Endometrium (tissue), 2 donors: ENCODE data around the gene PSAP.

Experiments
- FAIRE-seq: peaks from 2 replicates; lab custom pipeline; 2012; peaks lifted over from hg19 to GRCh38; lab: Jason Lieb, UNC
- donor health status: control.
- donor health status: control.

The PSAP gene

DNA sequence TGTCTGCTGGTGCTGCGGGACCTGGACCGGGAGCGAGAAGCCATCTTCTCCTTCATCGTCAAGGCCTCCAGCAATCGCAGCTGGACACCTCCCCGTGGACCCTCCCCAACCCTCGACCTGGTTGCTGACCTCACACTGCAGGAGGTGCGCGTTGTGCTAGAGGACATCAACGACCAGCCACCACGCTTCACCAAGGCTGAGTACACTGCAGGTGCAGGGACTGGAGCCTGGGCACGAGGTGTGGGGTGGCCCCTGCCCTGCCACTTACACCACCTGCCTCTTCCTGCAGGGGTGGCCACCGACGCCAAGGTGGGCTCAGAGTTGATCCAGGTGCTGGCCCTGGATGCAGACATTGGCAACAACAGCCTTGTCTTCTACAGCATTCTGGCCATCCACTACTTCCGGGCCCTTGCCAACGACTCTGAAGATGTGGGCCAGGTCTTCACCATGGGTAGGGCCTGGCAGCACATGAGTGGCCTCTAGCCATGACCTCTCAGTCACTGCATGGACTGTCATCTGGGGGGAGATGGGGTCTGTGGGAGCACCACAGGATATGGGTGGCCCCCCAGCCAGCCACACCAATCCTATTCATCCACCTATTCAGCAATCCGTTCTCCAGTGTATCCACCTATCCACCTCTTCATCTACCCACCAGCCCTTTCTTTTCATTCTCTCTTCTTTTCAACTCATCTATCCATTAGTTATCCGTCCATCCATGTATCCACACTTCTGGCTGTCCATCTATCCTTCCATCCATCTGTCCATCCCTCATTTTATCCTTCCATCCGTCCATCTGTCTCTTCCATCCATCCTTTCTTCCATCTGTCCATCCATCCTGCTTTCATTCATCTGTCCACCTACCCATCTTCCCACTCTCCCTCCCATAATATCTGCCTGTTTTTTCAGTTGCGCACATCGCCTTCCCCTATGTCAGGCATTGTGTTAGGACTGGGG lies 43.2 kb downstream of the PSAP start:
- FAIRE-seq = no peak

GRCh38 chr10:71806704-71807556 lies 44.1 kb downstream of the PSAP start:
- no peak for FAIRE-seq

GRCh38 chr10:71805776-71806703 lies 45.0 kb downstream of the PSAP start:
- no peak for FAIRE-seq

DNA sequence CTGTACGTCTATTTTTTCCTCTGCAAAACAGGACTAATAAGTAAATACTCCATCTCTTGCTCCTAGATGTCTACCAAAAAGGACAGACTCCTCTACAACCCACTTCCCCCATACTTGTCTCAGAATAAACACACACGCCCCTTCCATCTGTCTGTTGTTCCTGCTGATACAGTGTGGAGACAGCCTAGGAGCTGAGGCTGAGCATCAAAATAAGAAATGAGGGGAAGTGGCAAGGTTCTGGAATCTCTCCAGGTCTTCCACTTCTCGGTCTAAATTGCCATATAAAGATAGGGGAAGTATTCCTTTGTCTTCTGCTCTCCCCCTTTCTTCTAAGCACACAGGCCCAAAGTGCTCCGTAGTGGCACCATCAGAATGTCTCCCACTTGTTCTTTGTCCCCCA lies 47.0 kb downstream of the PSAP start:
- no peak for FAIRE-seq

DNA sequence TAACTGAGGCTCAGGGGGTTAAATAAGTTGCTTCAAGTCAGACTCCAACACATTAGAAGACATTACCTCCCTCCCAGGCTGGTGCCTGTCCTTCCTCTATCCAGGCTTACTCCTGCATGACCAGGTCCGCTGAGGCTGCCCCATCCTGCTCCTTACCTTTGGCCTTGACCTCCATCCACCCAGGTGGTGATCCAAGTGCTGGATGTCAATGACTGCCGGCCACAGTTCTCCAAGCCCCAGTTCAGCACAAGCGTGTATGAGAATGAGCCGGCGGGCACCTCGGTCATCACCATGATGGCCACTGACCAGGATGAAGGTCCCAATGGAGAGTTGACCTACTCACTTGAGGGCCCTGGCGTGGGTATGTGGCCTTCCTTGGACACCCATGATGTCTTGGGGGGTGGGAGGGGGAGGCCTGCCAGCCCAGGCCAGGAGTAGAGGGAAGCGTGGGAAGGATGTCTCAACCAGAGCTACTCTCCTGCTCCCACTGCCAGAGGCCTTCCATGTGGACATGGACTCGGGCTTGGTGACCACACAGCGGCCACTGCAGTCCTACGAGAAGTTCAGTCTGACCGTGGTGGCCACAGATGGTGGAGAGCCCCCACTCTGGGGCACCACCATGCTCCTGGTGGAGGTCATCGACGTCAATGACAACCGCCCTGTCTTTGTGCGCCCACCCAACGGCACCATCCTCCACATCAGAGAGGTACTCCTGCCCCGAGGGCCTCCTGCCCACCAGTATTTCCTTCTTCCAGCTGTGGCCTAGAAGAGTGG lies 48.1 kb downstream of the PSAP start:
- FAIRE-seq = no peak

- no peak for FAIRE-seq
These were observed 48.8 kb downstream of the PSAP start for GRCh38 chr10:71802235-71802634.

- FAIRE-seq = no peak
These were observed 49.7 kb downstream of the PSAP start for GRCh38 chr10:71801361-71801760.

- FAIRE-seq = no peak
These were observed 51.2 kb downstream of the PSAP start for GRCh38 chr10:71799608-71800453.

GRCh38 chr10:71799112-71799511 lies 51.9 kb downstream of the PSAP start:
- FAIRE-seq = no peak

DNA sequence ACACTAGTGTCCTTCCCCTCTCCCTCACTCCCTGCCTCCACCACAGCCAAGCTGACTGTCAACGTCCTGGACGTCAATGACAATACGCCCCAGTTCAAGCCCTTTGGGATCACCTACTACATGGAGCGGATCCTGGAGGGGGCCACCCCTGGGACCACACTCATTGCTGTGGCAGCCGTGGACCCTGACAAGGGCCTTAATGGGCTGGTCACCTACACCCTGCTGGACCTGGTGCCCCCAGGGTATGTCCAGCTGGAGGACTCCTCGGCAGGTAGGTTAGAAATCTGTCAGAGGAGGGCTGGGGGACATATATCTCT lies 52.8 kb downstream of the PSAP start:
- FAIRE-seq = no peak

DNA sequence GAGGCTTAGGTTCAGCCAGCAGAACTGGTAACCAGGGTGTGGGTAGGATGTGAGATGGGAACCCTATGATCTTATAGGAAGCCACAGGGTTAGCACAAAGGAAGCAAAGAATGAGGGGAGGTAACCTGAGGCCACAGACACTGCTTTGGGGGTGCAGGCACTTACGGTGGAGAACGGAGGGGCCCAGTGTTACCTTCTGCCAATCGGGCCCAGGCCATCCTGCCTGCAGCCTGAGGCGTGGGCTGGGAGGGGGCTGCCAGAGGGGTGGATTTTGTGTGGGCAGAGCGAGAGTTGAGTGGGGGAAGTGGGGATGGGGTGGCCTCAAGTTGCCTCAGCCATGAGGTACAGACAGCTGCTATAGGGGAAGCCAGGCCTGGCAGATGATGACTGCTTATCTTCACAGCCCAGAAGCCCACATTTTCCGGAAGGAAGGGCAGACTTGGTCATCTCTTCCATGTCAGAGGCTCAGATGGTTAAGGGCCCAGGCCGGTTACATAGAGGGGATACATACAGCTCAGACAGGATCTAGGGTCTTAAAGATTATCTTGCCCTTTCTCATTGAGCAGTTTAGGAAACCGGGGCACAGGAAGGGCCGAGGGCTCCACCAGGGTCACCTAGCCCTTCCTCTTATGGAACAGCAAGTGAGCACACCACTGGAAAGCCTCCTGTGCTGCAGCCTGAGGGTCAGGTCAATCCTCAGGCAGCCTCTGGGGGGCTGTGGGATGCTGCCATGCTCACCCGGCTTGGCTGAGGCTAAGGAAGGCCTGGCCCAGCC lies 53.3 kb downstream of the PSAP start:
- no peak for FAIRE-seq

- no peak for FAIRE-seq
These were observed 54.2 kb downstream of the PSAP start for GRCh38 chr10:71796749-71797405.

DNA sequence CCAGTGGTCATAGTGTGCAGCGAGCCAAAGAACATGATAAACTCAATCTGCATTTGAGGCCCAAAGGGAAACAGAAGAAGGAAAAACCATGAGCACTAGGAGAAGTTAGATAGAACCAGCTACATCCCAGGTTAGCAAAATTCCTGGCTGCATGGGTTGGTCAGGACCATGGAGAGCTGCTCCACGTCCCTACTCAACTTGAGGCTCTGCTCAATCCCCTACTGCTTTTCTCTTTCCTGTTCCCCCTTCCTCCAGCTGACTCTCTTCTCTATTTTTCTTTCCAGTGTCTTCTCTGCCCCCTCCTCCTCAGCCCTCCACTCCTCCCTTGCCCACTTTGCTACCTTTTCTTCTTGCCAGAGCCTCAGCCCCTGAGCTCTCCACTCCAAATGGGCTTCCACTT lies 55.8 kb downstream of the PSAP start:
- FAIRE-seq = no peak

DNA sequence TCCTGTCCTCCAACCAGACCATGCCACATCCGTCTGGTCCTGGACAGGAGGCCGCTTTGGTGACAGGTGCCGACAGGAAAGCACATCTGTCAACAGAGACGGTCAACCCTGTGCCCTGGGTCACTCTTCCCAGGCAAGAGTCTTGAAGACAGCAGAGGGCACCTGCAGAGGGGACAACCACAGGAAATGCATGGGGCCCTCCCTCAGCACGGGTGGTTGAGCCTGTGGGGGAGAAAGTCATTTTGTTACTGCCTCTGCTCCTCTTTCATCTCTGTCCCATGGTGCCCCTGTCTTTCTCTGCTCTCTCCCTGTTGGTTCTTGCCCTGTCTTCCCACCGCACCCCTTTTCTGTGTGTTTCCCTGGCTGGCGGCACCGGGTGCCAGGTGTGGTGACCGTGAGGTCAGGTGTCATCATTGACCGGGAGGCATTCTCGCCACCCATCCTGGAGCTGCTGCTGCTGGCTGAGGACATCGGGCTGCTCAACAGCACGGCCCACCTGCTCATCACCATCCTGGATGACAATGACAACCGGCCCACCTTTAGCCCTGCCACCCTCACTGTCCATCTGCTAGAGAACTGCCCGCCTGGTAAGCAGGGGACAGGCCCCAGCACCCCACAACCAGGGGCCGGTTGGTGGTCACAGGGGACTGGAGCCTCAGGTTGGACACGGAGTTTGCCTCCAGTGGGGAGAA lies 60.2 kb downstream of the PSAP start:
- FAIRE-seq = no peak

DNA sequence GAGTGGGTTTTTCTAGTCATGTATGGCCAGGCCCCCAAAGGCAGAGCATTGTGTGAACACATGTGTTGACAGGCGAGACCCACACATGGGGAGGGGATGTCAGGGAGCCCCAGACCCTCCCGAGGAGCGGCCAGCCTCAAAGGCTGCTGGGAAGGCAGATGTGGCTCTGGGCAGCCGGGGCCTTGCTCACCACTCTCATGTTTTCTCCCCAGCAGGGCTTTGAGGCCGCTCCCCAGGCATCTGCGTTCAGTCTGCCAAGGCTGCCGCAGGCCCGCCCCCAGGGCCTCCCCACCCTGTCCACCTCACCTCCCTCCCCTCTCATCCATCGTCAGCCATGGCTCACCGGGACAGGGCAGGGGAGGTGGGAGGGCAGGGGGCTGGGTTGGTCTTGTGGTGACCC lies 61.2 kb downstream of the PSAP start:
- FAIRE-seq = no peak

DNA sequence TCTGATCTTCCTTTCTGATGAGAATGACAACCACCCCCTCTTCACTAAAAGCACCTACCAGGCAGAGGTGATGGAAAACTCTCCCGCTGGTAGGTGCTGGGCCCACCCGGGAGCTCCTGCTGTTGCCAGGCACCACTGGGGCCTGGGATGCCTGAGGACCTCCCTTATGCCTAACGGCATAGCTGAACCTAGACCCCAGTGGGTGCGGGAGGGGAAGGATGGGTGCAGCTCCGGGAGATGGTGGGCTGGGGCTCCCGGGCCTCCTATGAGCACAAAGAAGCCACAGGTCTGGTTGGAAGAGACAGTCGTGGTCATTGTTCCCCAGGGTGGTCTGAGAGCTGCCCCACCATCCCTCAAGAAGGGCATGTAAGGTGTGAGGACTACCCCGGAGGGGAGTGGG lies 62.1 kb downstream of the PSAP start:
- no peak for FAIRE-seq

- no peak for FAIRE-seq
These were observed 66.3 kb downstream of the PSAP start for GRCh38 chr10:71784679-71785272.
